Fibroblast of villous mesenchyme (primary cell): ENCODE data around the gene GALNT10. TPM values are rescaled to one million over a fixed set of nuclear protein-coding genes. Genes with fewer than 3 reads are reported as not detected.

Experiments used
- DNase-seq: peaks from one replicate; pipeline ENCODE4 v3.0.0-alpha.2; 2010; ENCODE audit warnings: low read depth
- H3K4me3 ChIP-seq: 2 replicates; pipeline ENCODE4 v1.5.1; 2011; ENCODE audit warnings: low read depth, mild to moderate bottlenecking, low read length
- total RNA-seq: library from RNA; depleted of rRNA; stranded (reverse); fragments of >200 nt; gene quantifications from 2 replicates; pipeline ENCODE4 v1.2.3, GENCODE V29; 2012
- TF ChIP-seq, protein P1 (sequence below): IDR thresholded peaks from 2 replicates; pipeline ENCODE4 v1.5.1; 2012; ENCODE audit warnings: low read depth, mild to moderate bottlenecking, low read length; ENCODE audit not compliant: insufficient read depth

GALNT10 gene
- total RNA-seq, 1 donor, result 40.6 TPM

DNA sequence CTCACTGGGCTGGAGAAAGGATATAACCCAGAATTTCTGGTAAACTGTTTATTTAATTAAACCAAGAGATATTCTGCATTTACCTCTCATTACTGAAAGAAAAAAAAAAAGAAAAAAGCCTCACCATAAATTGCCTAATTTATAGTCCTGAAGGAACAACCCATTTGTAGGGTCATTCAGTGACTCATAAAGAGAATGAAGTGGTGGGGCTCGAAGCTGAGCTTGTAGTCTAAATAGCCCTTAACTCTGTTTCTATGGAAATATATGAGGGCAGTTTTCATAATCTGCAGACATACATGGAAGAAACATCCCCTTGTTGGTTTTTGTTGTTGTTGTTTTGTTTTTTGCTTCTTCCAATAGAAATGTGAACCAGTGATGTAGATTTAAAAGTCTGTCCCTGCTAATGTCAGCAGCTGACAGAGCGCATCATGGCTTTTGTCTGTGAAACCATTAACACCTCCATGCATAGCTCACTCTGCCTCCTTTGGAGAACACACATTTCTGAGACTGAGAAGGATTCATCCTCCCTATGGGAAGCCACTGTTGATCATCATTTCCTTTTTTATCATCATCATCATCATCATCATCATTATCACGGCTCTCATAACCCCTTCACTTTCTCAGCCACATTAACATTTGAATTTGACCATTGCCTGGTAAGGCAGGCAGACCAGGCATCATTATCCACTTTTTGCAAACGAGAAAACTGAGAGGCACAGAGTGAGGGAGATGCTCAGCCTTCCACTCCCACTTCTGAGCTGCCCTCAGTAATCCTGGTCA is 187.4 kb downstream of the GALNT10 start:
- no peak overlapping the region for H3K4me3 ChIP-seq
- TF ChIP-seq, protein P1, sequence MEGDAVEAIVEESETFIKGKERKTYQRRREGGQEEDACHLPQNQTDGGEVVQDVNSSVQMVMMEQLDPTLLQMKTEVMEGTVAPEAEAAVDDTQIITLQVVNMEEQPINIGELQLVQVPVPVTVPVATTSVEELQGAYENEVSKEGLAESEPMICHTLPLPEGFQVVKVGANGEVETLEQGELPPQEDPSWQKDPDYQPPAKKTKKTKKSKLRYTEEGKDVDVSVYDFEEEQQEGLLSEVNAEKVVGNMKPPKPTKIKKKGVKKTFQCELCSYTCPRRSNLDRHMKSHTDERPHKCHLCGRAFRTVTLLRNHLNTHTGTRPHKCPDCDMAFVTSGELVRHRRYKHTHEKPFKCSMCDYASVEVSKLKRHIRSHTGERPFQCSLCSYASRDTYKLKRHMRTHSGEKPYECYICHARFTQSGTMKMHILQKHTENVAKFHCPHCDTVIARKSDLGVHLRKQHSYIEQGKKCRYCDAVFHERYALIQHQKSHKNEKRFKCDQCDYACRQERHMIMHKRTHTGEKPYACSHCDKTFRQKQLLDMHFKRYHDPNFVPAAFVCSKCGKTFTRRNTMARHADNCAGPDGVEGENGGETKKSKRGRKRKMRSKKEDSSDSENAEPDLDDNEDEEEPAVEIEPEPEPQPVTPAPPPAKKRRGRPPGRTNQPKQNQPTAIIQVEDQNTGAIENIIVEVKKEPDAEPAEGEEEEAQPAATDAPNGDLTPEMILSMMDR, result no peak

DNA sequence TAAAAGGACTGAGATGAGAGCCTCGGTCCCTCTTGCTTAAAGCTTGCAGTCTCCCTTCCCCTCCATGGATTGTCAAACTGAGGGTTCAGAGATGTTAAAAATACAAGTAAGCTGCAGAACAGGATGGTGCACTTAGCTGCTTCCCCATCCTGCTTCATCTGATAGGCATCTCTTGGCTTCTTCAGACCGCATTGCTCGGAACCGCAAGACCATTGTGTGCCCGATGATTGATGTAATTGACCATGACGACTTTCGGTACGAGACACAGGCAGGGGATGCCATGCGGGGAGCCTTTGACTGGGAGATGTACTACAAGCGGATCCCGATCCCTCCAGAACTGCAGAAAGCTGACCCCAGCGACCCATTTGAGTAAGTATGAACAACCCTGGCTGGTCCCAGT is 189.7 kb downstream of the GALNT10 start:
- DNase-seq, result no peak
- no peak overlapping the region for H3K4me3 ChIP-seq
- TF ChIP-seq, protein P1, result no peak

More for the DNA sequence above, 187.4 kb downstream of the GALNT10 start:
- no peak for DNase-seq

DNA sequence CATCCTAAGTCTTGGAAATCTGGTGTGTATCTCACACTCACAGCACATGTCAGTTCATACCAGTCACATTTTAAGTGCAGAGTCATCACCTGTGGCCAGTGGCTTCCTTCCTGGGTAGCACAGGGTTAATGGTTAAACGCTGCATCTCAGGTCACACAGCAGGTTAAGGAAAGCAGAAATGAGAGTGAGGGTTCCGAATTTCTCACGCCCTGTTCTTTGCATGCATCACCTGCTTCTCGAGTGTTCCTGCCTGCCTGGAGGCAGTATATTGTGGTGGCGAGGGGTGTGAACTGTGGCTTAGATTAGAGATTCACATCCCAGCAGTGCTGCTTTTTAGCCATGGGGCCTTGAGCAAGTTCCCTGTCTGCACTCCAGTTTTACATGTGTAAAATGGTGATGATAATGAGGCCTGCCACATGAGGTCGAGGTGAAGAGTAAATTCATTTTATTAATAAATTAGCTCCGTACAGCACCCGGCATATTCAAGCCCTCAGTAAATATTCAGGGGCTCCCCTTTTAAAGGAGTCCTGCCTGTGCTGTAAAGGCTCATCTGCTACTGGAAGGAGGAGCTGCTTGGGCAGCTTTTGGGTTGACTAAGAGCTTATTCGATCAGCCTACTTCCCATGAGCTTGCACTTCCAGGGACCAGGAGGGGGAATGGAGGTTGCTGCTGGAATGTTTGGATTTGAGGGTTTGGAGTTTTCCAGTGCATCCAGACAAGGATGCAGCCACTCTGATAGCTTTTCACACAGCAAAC is 194.1 kb downstream of the GALNT10 start:
- no peak for DNase-seq
- no peak overlapping the region for H3K4me3 ChIP-seq
- TF ChIP-seq, protein P1, result no peak

DNA sequence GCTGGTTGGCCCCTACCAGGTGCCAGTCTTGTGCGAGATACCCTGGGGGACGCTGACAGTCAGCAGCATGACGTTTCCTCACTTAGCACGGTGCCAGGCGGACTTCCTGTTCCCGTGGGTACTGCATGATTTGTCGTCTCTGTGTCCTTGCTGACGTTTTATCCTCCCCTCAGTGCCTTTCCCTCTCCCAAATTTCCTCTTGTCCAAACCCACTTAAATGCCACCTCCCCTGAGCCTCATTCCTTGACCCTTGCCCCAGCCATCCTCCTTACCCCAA is 194.6 kb downstream of the GALNT10 start:
- H3K4me3 ChIP-seq, result no peak overlapping the region
- TF ChIP-seq, protein P1, result no peak

DNA sequence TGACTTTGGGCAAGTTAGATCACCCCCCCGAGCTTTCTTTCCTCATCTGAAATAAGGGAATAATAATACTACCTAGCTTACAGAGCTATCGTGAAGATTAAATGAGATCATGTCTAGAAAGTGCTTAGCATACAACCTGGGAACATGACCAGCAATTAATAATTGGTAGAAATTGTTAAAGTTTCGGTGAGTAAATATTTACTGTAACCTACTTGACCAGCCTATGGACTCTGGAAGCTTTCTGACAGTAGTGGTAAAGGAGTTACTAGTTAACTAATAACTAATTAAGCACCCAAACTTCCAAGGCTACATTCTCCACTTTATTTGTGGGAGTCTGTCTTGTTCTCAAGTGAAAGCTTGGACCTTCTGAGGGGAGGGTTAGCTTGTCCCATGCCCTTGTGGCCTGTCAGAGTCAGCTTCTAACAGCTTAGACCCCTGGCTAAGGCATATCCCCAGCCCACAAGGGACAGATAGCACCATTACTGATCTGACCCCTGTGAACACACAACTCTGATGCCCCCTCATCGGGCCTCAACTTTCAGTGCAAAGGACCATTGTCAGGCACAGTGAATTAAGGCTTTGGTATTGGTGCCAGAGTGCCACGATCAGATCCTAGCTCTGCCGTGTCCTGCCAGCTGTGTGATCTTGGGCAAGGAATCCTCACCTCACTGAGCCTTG is 196.6 kb downstream of the GALNT10 start:
- DNase-seq, result no peak
- no peak overlapping the region for H3K4me3 ChIP-seq
- TF ChIP-seq, protein P1, result no peak

More for the DNA sequence above, 194.6 kb downstream of the GALNT10 start:
- DNase-seq, result no peak

DNA sequence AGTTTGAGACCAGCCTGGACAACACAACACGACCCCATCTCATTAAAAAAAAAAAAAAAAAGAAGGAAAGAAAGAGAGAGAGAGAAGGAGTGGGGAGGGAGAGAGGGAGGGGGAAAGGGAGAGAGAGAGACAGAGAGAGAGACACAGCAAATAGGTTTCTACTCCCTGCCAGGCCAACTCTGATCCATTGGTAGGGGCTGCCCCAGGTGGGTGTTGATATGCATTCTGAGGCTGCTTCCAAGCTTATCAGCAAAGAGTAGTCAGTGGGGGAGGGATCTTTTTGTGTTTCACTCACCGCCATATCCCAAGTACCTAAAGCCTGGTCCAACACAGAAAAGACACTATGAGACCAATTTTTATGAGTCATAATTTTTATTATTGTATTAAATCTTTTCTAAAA is 198.3 kb downstream of the GALNT10 start:
- DNase-seq, result no peak
- no peak overlapping the region for H3K4me3 ChIP-seq
- TF ChIP-seq, protein P1, result no peak
